Epithelial cell of esophagus (primary cell): Measurements from ENCODE around the gene CSNK2B.
"Not testable (repeated sequence)": the region's sequence is repeated elsewhere in the genome, so short reads cannot be mapped to it uniquely, and the experiment has no call there.

ENCODE experiments used
- DNase-seq: peaks from one replicate; pipeline ENCODE4 v3.0.0; 2010; ENCODE audit warnings: low read depth
- H3K4me3 ChIP-seq: 2 replicates; pipeline ENCODE4 v1.5.1; 2011; ENCODE audit warnings: mild to moderate bottlenecking, low read length, control low read depth
- TF ChIP-seq, protein P1 (sequence below): IDR thresholded peaks from 2 replicates; pipeline ENCODE4 v1.5.1; 2011; ENCODE audit warnings: low read depth, mild to moderate bottlenecking, low read length, control low read depth, inconsistent platforms; ENCODE audit not compliant: insufficient read depth; ENCODE audit errors: missing control alignments

Gene CSNK2B

DNA sequence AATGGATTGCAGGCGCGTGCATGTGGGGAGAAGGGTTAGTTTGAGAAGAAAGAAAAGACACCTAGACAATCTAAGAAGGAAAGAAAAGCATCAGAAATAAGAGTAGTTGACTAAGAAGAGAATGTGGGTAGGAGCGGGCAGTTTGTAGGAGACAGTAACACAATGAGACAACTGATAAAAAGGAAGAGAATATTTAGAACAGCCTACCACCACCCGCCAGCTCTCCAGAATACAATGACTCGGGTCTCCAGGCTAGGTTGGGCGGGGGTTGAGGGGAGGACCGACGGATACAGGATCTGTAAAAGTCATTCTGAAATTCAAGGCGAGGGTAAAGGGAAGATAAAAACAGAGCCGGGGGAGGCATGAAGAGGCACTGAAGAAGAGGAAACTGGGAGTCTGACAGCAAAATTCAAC is 36.5 kb downstream of the CSNK2B start:
- H3K4me3 ChIP-seq, result peak overlapping the region; percentile 97
- TF ChIP-seq, protein P1, sequence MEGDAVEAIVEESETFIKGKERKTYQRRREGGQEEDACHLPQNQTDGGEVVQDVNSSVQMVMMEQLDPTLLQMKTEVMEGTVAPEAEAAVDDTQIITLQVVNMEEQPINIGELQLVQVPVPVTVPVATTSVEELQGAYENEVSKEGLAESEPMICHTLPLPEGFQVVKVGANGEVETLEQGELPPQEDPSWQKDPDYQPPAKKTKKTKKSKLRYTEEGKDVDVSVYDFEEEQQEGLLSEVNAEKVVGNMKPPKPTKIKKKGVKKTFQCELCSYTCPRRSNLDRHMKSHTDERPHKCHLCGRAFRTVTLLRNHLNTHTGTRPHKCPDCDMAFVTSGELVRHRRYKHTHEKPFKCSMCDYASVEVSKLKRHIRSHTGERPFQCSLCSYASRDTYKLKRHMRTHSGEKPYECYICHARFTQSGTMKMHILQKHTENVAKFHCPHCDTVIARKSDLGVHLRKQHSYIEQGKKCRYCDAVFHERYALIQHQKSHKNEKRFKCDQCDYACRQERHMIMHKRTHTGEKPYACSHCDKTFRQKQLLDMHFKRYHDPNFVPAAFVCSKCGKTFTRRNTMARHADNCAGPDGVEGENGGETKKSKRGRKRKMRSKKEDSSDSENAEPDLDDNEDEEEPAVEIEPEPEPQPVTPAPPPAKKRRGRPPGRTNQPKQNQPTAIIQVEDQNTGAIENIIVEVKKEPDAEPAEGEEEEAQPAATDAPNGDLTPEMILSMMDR, result no peak
- no peak for DNase-seq

DNA sequence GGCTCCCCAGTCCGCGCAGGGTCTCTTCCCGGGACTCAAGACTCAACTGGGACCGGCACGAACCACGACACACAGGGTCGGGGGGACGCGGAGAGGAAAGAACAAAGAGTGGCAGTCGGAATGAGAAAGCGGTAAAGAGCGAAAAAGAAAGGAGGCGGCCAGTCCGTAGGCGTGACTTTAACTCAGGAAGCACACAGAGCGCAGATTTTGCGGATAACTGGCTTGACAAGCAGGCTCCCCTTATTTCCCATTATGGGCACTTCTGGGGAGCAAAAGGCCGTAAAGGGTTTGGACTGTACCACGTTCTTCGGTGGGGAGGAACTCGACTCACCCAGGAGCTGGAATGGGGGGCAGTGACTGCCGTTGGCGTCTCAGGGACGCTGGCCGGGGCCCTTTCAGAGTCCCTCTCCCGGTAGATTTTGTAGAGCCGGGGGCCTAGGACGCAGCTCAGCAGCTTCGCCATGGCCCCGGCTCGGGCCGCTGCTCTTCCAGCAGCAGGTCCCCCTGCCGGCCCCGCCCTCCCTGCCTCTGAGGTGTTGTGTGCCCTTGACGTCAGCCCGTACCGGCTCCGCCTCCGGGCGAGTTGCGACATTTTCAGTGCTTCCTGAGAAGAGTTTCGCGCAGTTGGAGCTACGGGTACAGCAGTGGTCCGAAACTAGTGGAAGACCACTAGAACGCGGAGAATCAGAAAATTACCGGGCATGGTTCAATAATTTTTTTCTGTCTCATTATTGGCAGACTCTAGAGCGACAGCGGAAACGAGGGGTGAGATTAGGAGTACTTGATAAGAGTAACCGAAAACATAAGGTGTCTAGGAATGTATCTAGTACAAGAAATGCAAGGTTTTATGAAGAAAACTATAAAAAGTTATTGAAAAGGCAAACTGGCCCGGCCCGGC is 37.2 kb downstream of the CSNK2B start, which contains the start of gene ABHD16A:
Gene ABHD16A, minus strand, starts transcription at position 506 of the 898 bp plus-strand sequence. Its CDS starts 43 bp downstream, at position 463.
- peak within 1 kb of the TSS; percentile 97 for H3K4me3 ChIP-seq
- TF ChIP-seq, protein P1, result no peak
- peak; percentile 99 for DNase-seq

DNA sequence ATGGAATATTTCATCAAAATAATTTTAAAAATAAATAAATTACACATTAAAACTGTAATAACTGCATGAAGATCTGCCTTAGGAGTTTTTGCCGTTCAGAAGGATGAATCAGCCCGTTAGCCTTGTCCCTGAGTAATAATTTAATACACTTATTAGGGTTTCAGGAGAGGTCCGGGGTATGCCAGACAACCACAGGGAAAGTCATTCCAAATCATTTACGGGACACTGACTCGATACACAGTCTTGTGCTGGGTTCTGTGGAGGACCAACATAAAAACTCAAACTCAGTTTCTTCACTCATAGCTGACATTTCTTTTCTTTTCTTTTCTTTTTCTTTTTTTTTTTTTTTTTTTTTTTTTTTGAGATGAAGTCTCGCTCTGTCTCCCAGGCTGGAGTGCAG is 40.1 kb downstream of the CSNK2B start:
- TF ChIP-seq, protein P1, result no peak
- H3K4me3 ChIP-seq, result no peak overlapping the region
- no peak for DNase-seq

DNA sequence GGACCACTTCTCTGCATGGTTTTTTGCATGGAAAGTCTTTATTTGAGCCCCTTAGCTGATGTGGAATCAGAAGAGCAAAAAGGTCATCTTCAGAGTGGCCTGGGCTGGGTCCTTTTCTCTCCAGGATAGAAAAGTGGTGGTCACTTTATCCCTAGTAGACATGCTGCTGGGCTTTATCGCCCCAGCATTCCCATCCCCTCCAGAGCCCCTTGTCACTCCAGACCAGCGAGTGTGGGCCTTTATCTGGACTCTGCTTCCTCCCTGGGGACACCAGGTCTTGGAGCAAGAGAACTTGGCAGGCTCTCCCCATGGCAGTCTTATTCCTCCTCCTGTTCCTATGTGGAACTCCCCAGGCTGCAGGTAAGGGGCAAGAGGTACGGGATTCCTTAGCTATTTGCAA is 40.7 kb downstream of the CSNK2B start, which contains the start of gene LY6G6F:
Gene LY6G6F, plus strand, starts transcription at position 268 of the 400 bp plus-strand sequence. Its CDS starts 41 bp downstream, at position 309.
- no peak for DNase-seq
- H3K4me3 ChIP-seq, result no peak within 1 kb of the TSS
- TF ChIP-seq, protein P1, result no peak

DNA sequence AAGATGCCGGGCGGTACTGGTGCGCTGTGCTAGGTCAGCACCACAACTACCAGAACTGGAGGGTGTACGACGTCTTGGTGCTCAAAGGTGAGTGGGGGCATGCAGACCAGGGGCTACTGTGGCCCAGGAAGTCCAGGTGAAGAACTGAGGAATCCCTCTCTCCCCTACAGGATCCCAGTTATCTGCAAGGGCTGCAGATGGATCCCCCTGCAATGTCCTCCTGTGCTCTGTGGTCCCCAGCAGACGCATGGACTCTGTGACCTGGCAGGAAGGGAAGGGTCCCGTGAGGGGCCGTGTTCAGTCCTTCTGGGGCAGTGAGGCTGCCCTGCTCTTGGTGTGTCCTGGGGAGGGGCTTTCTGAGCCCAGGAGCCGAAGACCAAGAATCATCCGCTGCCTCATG is 41.8 kb downstream of the CSNK2B start:
- TF ChIP-seq, protein P1, result no peak
- H3K4me3 ChIP-seq, result no peak overlapping the region
- no peak for DNase-seq

DNA sequence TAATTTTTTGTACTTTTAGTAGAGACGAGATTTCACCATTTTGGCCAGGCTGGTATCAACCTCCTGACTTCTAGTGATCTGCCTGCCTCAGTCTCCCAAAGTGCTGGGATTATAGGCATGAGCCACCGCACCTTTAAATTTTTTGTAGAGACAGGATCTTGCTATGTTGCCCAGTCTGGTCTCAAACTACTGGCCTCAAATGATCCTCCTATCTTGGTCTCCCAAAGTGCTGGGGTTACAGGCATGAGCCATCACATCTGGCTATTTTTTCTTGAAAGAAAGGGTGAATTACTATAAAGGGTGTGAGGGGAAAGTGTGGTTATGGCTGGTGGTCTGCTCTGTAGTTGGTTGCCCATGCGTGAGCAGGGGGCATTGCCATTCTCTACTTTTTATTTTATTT is 42.3 kb downstream of the CSNK2B start:
- no peak for DNase-seq
- TF ChIP-seq, protein P1, result no peak
- H3K4me3 ChIP-seq, result no peak overlapping the region

DNA sequence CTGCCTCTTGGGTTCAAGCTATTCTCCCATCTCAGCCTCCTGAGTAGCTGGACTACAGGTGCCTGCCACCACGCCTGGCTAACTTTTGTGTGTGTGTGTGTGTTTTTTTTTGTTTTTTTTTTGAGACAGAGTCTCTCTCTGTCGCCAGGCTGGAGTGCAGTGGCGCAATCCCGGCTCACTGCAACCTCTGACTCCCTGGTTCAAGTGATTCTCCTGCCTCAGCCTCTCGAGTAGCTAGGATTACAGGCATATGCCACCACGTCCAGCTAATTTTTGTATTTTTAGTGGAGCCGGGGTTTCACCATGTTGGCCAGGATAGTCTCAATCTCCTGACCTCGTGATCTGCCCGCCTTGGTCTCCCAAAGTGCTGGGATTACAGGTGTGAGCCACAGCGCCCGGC is 43.3 kb downstream of the CSNK2B start:
- DNase-seq, result not testable (repeated sequence)

More for the DNA sequence above, 43.3 kb downstream of the CSNK2B start:
- not testable (repeated sequence) for H3K4me3 ChIP-seq
